Lung (tissue), 12 donors: Measurements from ENCODE around the gene HACD2. TPM values are rescaled to one million over a fixed set of nuclear protein-coding genes. Genes with fewer than 3 reads are reported as not detected.

Experiments used
- ATAC-seq: fragments of 200-7000 bp; cut with Tn5 transposase; one replicate; pipeline ENCODE4 v1.9.1; 2020; ENCODE audit warnings: moderate number of reproducible peaks; ENCODE audit not compliant: insufficient read depth, low FRiP score
- DNase-seq, 3 donors: peaks; one replicate each; pipeline ENCODE4 v3.0.0-alpha.2; 2013 to 2017
- H3K27ac ChIP-seq, 2 donors: one replicate each; pipeline ENCODE4 v1.5.1; 2013; ENCODE audit warnings: mild to moderate bottlenecking in 2 of 2, moderate library complexity in 2 of 2, control low read depth in 1 of 2, inconsistent platforms in 1 of 2, low read depth in 1 of 2, low read length in 1 of 2
- H3K27me3 ChIP-seq, 3 donors: one replicate each; pipeline ENCODE4 v1.5.1; 2013; ENCODE audit warnings: low read length in 2 of 3; ENCODE audit not compliant: control insufficient read depth in 3 of 3, insufficient read depth in 3 of 3
- H3K36me3 ChIP-seq, 4 donors: one replicate each; pipeline ENCODE4 v1.5.1; 2013; ENCODE audit warnings: low read length in 4 of 4, mild to moderate bottlenecking in 1 of 4, moderate library complexity in 1 of 4; ENCODE audit not compliant: control insufficient read depth in 4 of 4, insufficient read depth in 4 of 4
- H3K4me1 ChIP-seq, 5 donors: one replicate each; pipeline ENCODE4 v1.5.1; 2013; ENCODE audit warnings: low read length in 5 of 5, mild to moderate bottlenecking in 2 of 5, moderate library complexity in 1 of 5; ENCODE audit not compliant: control insufficient read depth in 5 of 5, insufficient read depth in 5 of 5
- H3K4me3 ChIP-seq: one replicate; pipeline ENCODE4 v1.5.1; 2013; ENCODE audit warnings: mild to moderate bottlenecking, control low read depth, moderate library complexity
- H3K9ac ChIP-seq, 2 donors: one replicate each; pipeline ENCODE4 v1.5.1; 2013; ENCODE audit warnings: low read length in 2 of 2, control low read depth in 1 of 2; ENCODE audit not compliant: insufficient read depth in 1 of 2
- H3K9me3 ChIP-seq, 4 donors: one replicate each; pipeline ENCODE4 v1.5.1; 2013; ENCODE audit warnings: low read length in 3 of 4, mild to moderate bottlenecking in 1 of 4, moderate library complexity in 1 of 4; ENCODE audit not compliant: control insufficient read depth in 4 of 4, insufficient read depth in 3 of 4
- CTCF ChIP-seq: IDR thresholded peaks from 2 replicates; pipeline ENCODE4 v1.5.1; 2012; ENCODE audit warnings: mild to moderate bottlenecking; ENCODE audit errors: control extremely low read depth, extremely low read depth
- WGBS, 2 donors: extraction: QIAGEN DNeasy Blood & Tissue Kit; methylation state at CpG; one replicate each; pipeline ENCODE4 v1.1.7; 2013; 5-methylcytosine and 5-hydroxymethylcytosine counted together
- polyA plus RNA-seq, 2 donors: library from polyadenylated mRNA; stranded (reverse); fragments of 200-250 nt; gene quantifications; one replicate each; pipeline ENCODE4 v1.2.1, GENCODE V29; 2013
- total RNA-seq, 2 donors: library from RNA; depleted of rRNA in 1 of 2; stranded (reverse); fragments of >200 nt in 1 of 2; gene quantifications; one replicate each; pipeline ENCODE4 v1.2.1, GENCODE V29; 2014 to 2021
- donor health status: control.
- donor health status: control.
- donor health status: Bipolar disorder and iron deficiency.
- donor health status: healthy.
- donor health status: DM: yes; HTN: yes; CAD: no.

Gene HACD2
- total and polyA plus RNA-seq, 4 donors = 17.1 to 40.7 (median 28.2) TPM

GRCh38 chr3:123527046-123527445 is 57.8 kb downstream of the HACD2 start:
- 87 to 92% methylated on average over 3 of the region's 3 CpGs for WGBS, 2 donors

GRCh38 chr3:123526474-123526873 is 58.4 kb downstream of the HACD2 start:
- H3K4me1 ChIP-seq = peaks cover 2 to 4% (median 4%) of the 10 kb centered on the region in 5 donors
- no peak overlapping the region for H3K27ac ChIP-seq
- ATAC-seq = no peak
- no peak overlapping the region for H3K9ac ChIP-seq
- DNase-seq = no peak
- peaks cover 3 to 14% (median 8%) of the 10 kb centered on the region in 4 donors for H3K36me3 ChIP-seq
- WGBS, 2 donors = 98 to 100% methylated on average over 1 of the region's 1 CpG
- H3K9me3 ChIP-seq = no peaks in the 10 kb centered on the region
- no peak for TF ChIP-seq CTCF
- no peaks in the 10 kb centered on the region for H3K27me3 ChIP-seq
- no peak overlapping the region for H3K4me3 ChIP-seq

More at GRCh38 chr3:123527046-123527445, 57.8 kb downstream of the HACD2 start:
- Histone ChIP-seq H3K27ac (no peak overlapping the region), H3K36me3 (peaks cover 3 to 14% (median 8%) of the 10 kb centered on the region in 4 donors), H3K9me3 (no peaks in the 10 kb centered on the region), H3K4me1 (peaks cover 0 to 4% (median 3%) of the 10 kb centered on the region in 5 donors), H3K27me3 (no peaks in the 10 kb centered on the region), H3K4me3 (no peak overlapping the region), H3K9ac (no peak overlapping the region)
- TF ChIP-seq CTCF = no peak
- DNase-seq (no peak), ATAC-seq (no peak)

- Histone ChIP-seq H3K27me3 (no peaks in the 10 kb centered on the region), H3K36me3 (peaks cover 3 to 14% (median 8%) of the 10 kb centered on the region in 4 donors), H3K9me3 (no peaks in the 10 kb centered on the region), H3K4me1 (peaks cover 2 to 11% (median 4%) of the 10 kb centered on the region in 5 donors), H3K4me3 (no peak overlapping the region), H3K9ac (no peak overlapping the region), H3K27ac (no peak overlapping the region)
- 89 to 93% methylated on average over 3 of the region's 3 CpGs for WGBS, 2 donors
- DNase-seq (no peak), ATAC-seq (no peak)
- no peak for TF ChIP-seq CTCF
Observed at GRCh38 chr3:123525433-123525832, 59.4 kb downstream of the HACD2 start.

GRCh38 chr3:123524981-123525380 is 59.9 kb downstream of the HACD2 start:
- no peak for ATAC-seq
- Histone ChIP-seq H3K9ac (no peak overlapping the region), H3K27ac (no peak overlapping the region), H3K9me3 (no peaks in the 10 kb centered on the region), H3K4me1 (peaks cover 2 to 11% (median 4%) of the 10 kb centered on the region in 5 donors), H3K4me3 (no peak overlapping the region), H3K36me3 (peaks cover 3 to 14% (median 8%) of the 10 kb centered on the region in 4 donors), H3K27me3 (no peaks in the 10 kb centered on the region)
- DNase-seq = peak; percentile 15 to 55 (median 37)
- no peak for TF ChIP-seq CTCF
- 88 to 89% methylated on average over 4 of the region's 4 CpGs for WGBS, 2 donors
